ENCODE measurements around the gene UGP2. TPM values are rescaled to one million over a fixed set of nuclear protein-coding genes. Genes with fewer than 3 reads are reported as not detected.
"Not testable (repeated sequence)": the region's sequence is repeated elsewhere in the genome, so short reads cannot be mapped to it uniquely, and the experiment has no call there.

Gene UGP2
- total RNA-seq, 1 donor from 2014 or later: 70.5 TPM

- DNase-seq (ENCODE audit: low spot score in 2 of 2) (no peak), FAIRE-seq (no peak)
These were observed 4.6 kb upstream of the UGP2 start for GRCh38 chr2:63837036-63837594.

GRCh38 chr2:63840081-63840784 lies 1.5 kb upstream of the UGP2 start:
- peak in 1 of 2 donors; percentile 20 for DNase-seq (ENCODE audit: low spot score in 2 of 2)
- FAIRE-seq: no peak

- DNase-seq (ENCODE audit: low spot score in 2 of 2) (peak; percentile 85 to 86), FAIRE-seq (peak; percentile 3)
These were observed 877 bp upstream of the UGP2 start for GRCh38 chr2:63840785-63841253.

GRCh38 chr2:63842149-63843061 lies 709 bp downstream of the UGP2 start:
- FAIRE-seq: no peak
- no peak for DNase-seq (ENCODE audit: low spot score in 2 of 2)

GRCh38 chr2:63843093-63843492 lies 1.4 kb downstream of the UGP2 start:
- FAIRE-seq: no peak
- no peak for DNase-seq (ENCODE audit: low spot score in 2 of 2)

GRCh38 chr2:63843791-63844190 lies 2.1 kb downstream of the UGP2 start:
- no peak for FAIRE-seq

GRCh38 chr2:63844616-63845015 lies 2.9 kb downstream of the UGP2 start:
- DNase-seq (ENCODE audit: low spot score in 2 of 2) (no peak), FAIRE-seq (no peak)

More at GRCh38 chr2:63843791-63844190, 2.1 kb downstream of the UGP2 start:
- DNase-seq (ENCODE audit: low spot score in 2 of 2): no peak

- FAIRE-seq (no peak), DNase-seq (ENCODE audit: low spot score in 2 of 2) (no peak)
These were observed 4.2 kb downstream of the UGP2 start for GRCh38 chr2:63845866-63846265.

GRCh38 chr2:63846487-63846886 lies 4.8 kb downstream of the UGP2 start:
- no peak for FAIRE-seq
- no peak for DNase-seq (ENCODE audit: low spot score in 2 of 2)

GRCh38 chr2:63847571-63847970 lies 5.9 kb downstream of the UGP2 start:
- FAIRE-seq; DNase-seq (ENCODE audit: low spot score in 2 of 2): not testable (repeated sequence)

- no peak for DNase-seq (ENCODE audit: low spot score in 2 of 2)
- FAIRE-seq: no peak
These were observed 7.9 kb downstream of the UGP2 start for GRCh38 chr2:63849381-63850203.

- DNase-seq (ENCODE audit: low spot score in 2 of 2): no peak
- peak; percentile 43 for FAIRE-seq
These were observed 8.5 kb downstream of the UGP2 start for GRCh38 chr2:63850204-63850571.

GRCh38 chr2:63850649-63851048 lies 9.0 kb downstream of the UGP2 start:
- FAIRE-seq: no peak
- no peak for DNase-seq (ENCODE audit: low spot score in 2 of 2)

GRCh38 chr2:63851691-63852311 lies 10.1 kb downstream of the UGP2 start:
- FAIRE-seq: no peak
- no peak for DNase-seq (ENCODE audit: low spot score in 2 of 2)

GRCh38 chr2:63853527-63854310 lies 12.0 kb downstream of the UGP2 start:
- no peak for DNase-seq (ENCODE audit: low spot score in 2 of 2)
- FAIRE-seq: no peak

GRCh38 chr2:63855418-63856302 lies 14.0 kb downstream of the UGP2 start:
- no peak for DNase-seq (ENCODE audit: low spot score in 2 of 2)
- no peak for FAIRE-seq

GRCh38 chr2:63856303-63856603 lies 14.6 kb downstream of the UGP2 start:
- FAIRE-seq: no peak
- no peak for DNase-seq (ENCODE audit: low spot score in 2 of 2)

GRCh38 chr2:63858291-63858690 lies 16.6 kb downstream of the UGP2 start:
- DNase-seq (ENCODE audit: low spot score in 2 of 2) (no peak), FAIRE-seq (no peak)
